HG02588 (cell line): ENCODE measurements around the gene SCN10A.

ENCODE experiments used
- ATAC-seq: cut with Tn5 transposase; IDR thresholded peaks from one replicate; pipeline ENCODE4 v1.9.1; 2021; ENCODE audit warnings: mild to moderate bottlenecking, moderate library complexity; ENCODE audit not compliant: unreplicated experiment

SCN10A gene

GRCh38 chr3:38722781-38723568 lies 93.0 kb downstream of the SCN10A start:
- no peak for ATAC-seq

- no peak for ATAC-seq
Measured at GRCh38 chr3:38721207-38721772, 94.7 kb downstream of the SCN10A start.

- ATAC-seq: no peak
Measured at GRCh38 chr3:38720465-38720864, 95.6 kb downstream of the SCN10A start.

GRCh38 chr3:38717355-38718240 lies 98.4 kb downstream of the SCN10A start:
- no peak for ATAC-seq

GRCh38 chr3:38713121-38713520 lies 102.9 kb downstream of the SCN10A start:
- ATAC-seq: no peak

GRCh38 chr3:38711321-38711720 lies 104.7 kb downstream of the SCN10A start:
- ATAC-seq: no peak

GRCh38 chr3:38707730-38708129 lies 108.3 kb downstream of the SCN10A start:
- no peak for ATAC-seq

GRCh38 chr3:38706961-38707360 lies 109.1 kb downstream of the SCN10A start:
- ATAC-seq: no peak

- no peak for ATAC-seq
Measured at GRCh38 chr3:38702231-38702630, 113.8 kb downstream of the SCN10A start.

- no peak for ATAC-seq
Measured at GRCh38 chr3:38698760-38699159, 117.3 kb downstream of the SCN10A start.

- no peak for ATAC-seq
Measured at GRCh38 chr3:38698061-38698460, 118.0 kb downstream of the SCN10A start.

- no peak for ATAC-seq
Measured at GRCh38 chr3:38696034-38696433, 120.0 kb downstream of the SCN10A start.

GRCh38 chr3:38690185-38690584 lies 125.8 kb downstream of the SCN10A start:
- ATAC-seq: no peak

GRCh38 chr3:38689774-38690173 lies 126.2 kb downstream of the SCN10A start:
- ATAC-seq: no peak

GRCh38 chr3:38689346-38689745 lies 126.7 kb downstream of the SCN10A start:
- ATAC-seq: no peak

GRCh38 chr3:38687321-38687720 lies 128.7 kb downstream of the SCN10A start:
- no peak for ATAC-seq

GRCh38 chr3:38684546-38684945 lies 131.5 kb downstream of the SCN10A start:
- no peak for ATAC-seq

GRCh38 chr3:38669668-38670067 lies 146.3 kb downstream of the SCN10A start:
- no peak for ATAC-seq

- ATAC-seq: no peak
Measured at GRCh38 chr3:38662544-38662943, 153.5 kb downstream of the SCN10A start.

- no peak for ATAC-seq
Measured at GRCh38 chr3:38658841-38659240, 157.2 kb downstream of the SCN10A start.

- ATAC-seq: no peak
Measured at GRCh38 chr3:38657369-38657768, 158.6 kb downstream of the SCN10A start.
